RKO (cell line): Measurements from ENCODE around the gene MET.
"Not testable (repeated sequence)": the region's sequence is repeated elsewhere in the genome, so short reads cannot be mapped to it uniquely, and the experiment has no call there.

Experiments used
- DNase-seq: peaks from one replicate; pipeline ENCODE4 v3.0.0-alpha.2; 2016; ENCODE audit warnings: low spot score

MET gene

DNA sequence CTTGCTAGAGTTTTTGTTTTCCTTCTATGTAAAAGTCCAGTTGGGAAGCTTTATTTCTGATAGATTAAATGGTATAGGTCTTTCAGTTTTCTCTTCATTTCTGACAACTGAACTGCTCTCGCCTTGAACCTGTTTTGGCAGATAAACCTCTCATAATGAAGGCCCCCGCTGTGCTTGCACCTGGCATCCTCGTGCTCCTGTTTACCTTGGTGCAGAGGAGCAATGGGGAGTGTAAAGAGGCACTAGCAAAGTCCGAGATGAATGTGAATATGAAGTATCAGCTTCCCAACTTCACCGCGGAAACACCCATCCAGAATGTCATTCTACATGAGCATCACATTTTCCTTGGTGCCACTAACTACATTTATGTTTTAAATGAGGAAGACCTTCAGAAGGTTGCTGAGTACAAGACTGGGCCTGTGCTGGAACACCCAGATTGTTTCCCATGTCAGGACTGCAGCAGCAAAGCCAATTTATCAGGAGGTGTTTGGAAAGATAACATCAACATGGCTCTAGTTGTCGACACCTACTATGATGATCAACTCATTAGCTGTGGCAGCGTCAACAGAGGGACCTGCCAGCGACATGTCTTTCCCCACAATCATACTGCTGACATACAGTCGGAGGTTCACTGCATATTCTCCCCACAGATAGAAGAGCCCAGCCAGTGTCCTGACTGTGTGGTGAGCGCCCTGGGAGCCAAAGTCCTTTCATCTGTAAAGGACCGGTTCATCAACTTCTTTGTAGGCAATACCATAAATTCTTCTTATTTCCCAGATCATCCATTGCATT lies 27.1 kb downstream of the MET start:
- DNase-seq = no peak

DNA sequence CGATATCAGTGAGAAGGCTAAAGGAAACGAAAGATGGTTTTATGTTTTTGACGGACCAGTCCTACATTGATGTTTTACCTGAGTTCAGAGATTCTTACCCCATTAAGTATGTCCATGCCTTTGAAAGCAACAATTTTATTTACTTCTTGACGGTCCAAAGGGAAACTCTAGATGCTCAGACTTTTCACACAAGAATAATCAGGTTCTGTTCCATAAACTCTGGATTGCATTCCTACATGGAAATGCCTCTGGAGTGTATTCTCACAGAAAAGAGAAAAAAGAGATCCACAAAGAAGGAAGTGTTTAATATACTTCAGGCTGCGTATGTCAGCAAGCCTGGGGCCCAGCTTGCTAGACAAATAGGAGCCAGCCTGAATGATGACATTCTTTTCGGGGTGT lies 27.7 kb downstream of the MET start:
- no peak for DNase-seq

DNA sequence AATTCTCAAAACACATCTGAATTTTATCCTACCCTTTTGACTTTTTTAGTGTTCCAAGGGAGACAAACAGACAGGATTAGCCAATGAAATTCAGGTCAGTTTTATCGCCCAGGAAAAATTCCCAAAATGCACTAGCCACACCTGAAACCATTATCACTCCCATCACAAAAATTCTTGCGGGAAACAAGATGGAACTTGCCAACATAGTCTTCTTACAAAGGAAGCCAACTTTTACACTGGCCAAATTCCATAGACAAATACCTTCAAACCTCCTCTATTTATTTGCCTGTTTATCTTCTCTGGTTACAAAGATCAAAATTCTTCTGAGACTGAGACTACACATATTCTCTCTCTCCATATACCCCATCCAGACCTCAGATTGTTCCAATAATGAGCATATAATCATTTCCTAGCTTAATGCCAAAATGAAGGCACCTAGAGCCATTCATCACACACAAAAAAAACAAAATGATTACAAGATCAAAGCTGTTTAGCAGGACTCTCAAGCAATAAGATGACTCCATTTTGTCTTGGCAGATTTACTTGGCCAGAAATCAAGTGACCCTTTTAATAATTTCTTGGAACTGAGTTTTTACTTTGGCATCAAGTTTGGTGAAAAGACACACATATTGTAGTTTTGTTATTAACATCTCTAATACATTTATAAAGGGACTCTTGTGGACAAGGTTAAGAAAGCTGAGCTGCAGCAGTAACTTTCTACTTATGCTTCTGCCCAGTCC lies 30.2 kb downstream of the MET start:
- DNase-seq = no peak

DNA sequence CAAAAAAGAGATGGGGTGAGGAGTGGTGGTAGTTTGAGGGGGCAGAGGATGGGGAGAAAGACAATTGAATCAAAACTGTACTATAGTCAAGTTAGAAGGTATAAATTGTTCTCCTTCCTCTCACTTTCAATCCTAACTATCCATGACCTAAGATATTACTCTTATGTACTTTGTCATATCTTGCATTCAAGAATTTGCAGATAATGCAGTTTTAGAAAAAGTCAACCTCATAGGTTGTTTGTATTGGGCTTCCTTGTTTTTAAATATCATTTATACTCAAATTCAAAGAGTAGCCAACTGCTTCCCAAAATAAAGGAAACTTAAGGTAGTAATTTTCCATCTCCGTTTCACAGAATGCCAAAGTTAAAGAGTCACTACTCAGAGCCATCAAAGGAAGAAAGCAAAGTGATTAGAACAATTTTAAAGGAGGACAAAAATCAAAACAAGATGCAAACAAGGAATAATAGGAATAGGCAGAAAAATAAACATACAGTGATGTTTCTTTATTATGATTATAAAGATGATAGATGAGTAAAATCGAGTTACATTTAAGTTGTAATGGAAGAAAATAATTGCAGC lies 32.7 kb downstream of the MET start:
- no peak for DNase-seq

DNA sequence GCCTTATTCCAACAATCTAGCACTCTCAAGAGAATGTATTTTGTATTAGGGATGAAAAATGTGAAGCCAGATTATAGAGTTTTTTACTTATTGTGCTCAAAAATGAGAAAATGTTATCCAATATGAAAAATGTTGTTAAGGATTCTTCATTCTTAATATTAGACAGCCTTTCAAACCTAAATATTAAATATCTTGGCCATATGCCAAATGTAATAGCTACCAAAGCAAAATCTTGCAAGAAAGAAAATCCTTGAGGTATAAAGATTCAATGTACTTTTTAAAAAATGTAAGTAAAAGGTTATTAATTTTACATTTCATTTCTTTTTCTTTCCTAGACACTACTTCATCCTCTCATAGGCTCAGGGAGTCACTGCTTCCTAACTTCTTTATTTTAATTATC lies 33.4 kb downstream of the MET start:
- no peak for DNase-seq

DNA sequence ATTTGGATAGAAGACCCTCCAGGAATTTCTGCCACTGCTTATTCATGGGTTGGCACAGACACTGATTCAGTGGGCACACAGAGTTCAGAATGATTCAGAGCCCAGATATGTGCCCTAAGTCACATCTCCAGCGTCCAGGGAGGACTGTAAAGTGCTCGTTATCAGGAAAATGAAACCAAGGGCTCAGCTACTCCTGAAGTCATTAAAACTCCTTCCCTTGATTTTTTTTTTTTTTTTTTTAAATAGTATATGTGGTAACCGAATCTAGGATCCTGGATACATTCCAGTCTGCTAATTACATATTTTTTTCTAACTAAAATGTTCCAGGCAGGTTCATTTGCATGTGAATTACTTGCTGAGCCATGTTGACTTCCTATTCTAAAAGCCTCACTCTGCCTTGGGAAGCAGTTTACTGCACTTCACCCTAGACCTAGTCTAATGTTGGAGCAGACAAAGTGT lies 34.7 kb downstream of the MET start:
- DNase-seq = peak; percentile 85

DNA sequence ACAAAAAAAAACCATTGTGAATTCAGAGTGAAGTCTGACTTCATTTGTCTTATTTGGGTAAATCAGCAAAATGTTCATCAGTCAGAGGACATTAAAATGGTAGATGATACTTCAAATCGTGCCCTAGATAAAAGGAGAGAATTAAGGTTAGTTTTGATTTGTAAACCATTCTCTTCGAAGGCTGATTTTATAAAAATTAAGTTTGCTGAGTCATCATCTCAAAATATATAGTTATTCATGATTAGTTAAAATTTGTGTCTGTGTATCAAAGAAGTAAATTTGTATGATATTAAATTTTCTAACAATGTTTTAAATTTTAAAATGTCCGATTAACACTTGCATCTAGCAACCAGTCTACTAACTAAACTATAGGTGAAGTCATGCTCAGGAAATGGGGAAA lies 35.3 kb downstream of the MET start:
- DNase-seq = no peak

DNA sequence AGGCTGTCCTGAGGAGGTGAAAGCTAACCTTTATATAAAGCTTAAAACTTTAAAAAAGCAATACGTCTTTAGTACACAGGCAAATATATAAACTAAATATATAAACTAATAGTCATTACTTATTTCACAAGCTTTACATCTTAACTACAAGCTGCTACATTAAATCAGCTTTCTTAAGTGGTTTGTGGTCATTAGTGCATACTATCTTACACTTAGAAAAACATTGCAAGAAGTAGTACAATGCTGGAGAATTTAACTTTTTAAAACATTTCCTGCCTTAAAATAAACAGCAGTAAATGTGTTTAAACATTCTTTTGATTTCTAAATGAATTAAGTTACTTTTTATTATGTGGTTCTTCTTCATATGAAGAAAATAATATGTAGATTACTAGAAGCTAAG lies 36.3 kb downstream of the MET start:
- no peak for DNase-seq

DNA sequence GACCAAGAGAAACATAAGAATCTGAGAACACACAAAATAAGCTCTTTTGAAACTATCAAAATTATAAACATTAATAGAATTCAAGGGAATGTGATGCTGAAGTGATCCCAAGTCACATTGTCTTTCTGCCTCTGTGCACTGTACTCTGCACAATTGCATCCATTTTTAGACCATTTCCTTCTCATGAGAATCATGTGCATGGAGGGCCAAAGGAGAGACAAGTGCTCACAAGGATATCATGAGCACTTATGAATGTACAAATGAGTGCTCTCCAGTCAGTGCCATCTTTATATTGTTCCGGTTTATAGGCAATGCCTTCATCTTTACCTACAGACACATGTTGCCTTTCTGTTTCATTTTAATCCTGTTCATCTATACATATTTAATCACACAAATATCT lies 36.9 kb downstream of the MET start:
- DNase-seq = no peak

DNA sequence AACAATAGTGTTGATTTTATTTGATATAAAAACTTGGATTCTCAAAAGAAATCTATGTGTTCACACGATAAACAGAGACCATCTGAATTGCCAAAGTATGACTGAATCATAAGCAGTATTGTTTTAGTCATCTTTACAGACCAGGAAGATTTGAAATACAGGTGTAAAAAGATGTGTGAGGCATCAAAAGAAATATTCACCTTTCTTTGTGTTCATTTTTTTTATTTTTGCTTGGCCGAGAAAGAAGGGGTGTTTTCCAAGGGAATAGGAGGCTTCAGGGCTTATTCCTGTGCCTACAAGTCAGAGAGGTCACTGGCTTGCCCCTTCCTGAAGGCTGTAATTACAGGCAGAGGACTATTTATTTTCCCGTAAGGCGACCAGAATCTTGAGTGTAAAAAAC lies 37.3 kb downstream of the MET start:
- DNase-seq = no peak

DNA sequence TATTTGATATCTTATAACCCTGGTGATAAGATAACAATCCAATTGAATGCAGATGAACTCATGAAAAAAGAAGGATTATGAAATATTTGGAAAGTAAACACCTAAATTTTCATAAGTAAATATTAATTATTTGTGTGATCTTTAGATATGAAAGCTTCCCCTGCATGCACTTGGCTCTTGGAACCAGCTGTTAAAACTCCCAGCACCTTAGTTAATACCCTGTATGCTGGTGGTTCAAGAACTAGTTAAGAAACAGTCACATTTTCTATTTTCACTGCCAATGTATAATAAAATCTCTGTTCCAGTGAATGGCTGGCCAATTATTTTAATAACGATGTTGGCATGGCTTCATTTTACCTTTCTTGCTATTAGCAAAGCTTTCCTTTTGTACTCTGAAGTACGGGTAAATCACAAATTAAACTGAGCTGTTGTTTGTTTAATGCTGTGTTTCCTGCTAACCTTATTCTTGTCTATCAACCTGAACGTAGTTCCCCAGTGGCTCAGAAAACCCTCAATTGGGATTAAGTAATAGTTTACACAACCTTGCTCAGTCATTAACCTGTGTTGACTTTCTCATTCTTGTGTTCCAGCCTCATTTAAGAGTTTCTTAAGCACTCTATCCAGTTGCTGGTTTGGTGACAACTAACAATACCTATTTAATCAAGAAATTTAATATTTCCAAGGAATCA lies 38.9 kb downstream of the MET start:
- DNase-seq = no peak

DNA sequence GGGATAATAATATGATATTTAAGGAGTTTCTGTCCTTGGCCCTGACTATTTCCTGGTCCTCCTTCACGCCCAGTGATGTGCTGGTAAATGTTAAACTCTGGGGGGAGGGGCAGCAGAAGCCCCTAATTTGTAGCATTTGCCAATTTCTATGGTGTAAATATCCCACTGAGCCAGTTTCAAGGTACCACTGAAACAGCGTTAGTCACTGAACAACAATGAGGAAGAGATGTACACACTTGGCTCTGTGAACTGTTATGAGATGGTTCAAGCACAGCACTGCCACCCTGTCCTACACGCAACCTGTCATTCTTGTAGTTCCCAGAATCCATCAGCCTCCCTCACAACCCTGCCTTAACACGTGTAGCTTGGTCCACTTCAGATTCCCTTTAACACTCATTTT lies 39.8 kb downstream of the MET start:
- no peak for DNase-seq

DNA sequence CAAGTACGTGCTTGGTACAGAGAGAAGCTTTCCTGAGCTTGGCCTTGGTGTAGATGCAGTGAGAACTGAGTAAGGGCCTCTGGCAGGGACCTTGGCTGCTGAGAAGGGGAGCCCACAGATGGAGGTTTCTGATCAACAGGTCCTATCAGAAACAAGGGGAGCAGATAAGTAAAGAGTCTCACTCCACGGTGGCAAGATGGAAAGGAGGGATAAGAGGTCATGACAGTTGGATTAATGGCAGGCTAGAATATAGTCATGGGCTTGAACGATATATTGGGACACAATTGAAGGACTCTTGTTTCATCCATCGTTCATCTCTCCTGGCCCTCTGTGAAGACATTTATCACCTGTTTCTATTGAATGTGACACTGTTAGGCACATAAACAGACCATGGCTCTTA lies 41.5 kb downstream of the MET start:
- DNase-seq = no peak

DNA sequence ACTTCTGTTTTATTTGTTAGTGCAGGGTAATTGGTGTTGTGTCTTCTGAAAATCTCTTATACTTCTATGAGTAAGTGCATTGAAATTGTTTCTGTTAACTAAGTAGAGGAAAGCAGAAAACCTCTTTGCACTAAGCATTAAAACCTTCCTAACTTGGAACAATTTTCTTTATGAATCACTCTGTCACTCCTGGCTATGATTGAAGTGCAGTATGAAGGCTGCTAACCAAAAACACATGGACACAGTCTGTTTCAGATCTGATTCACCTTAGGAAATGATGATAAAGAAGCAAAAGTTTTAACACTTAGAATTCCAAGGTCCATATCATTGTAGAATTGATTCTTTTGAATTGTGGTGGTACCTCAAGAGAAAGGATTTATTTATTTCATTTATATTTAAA lies 41.9 kb downstream of the MET start:
- peak; percentile 49 for DNase-seq

DNA sequence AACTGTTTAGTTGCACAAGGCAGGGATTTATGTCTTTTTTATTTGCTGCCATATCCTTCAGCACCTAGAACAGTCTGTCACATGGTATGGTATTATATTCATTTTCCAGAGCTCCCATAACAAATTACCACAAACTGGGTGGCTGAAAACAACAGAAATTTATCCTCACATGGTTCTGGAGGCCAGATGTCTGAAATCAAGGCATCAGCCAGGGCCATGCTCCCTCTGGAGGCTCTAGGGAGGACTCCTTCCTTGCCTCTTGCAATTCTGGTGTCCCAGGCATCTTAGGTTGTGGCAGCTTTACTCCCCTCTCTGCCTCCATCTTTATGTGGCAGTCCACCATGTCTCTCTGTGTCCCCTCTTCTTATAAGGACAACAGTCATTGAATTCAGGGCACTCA lies 43.1 kb downstream of the MET start:
- DNase-seq = no peak

DNA sequence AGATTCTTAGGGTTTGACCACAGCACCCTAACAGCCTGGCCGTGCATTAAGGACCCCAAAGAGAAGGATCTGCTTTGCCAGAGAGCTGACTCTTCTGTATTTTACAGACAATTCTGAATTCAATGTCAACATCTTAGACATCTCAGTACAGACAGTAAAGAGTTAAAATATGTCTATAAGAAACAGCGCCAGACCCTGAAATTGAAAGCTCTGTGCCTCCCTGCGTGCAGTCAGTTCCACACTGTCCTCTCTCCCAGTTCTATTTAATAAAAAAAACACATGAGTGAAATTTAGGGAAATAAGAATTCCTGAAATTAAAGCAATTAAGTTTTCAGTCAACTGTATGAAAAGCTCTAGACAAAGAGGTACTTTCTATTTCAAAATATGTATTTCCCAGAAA lies 45.1 kb downstream of the MET start:
- DNase-seq = peak; percentile 7

DNA sequence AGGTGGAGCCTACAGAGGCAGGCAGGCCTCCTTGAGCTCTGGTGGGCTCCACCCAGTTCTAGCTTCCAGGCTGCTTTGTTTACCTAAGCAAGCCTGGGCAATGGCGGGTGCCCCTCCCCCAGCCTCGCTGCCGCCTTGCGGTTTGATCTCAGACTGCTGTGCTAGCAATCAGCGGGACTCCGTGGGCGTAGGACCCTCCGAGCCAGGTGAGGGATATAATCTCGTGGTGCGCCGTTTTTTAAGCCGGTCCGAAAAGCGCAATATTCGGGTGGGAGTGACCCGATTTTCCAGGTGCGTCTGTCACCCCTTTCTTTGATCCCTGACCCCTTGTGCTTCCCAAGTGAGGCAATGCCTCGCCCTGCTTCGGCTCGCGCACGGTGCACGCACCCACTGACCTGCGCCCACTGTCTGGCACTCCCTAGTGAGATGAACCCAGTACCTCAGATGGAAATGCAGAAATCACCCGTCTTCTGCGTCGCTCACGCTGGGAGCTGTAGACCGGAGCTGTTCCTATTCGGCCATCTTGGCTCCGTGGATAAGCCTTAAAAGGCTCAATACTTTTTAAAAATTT lies 52.0 kb downstream of the MET start:
- not testable (repeated sequence) for DNase-seq

DNA sequence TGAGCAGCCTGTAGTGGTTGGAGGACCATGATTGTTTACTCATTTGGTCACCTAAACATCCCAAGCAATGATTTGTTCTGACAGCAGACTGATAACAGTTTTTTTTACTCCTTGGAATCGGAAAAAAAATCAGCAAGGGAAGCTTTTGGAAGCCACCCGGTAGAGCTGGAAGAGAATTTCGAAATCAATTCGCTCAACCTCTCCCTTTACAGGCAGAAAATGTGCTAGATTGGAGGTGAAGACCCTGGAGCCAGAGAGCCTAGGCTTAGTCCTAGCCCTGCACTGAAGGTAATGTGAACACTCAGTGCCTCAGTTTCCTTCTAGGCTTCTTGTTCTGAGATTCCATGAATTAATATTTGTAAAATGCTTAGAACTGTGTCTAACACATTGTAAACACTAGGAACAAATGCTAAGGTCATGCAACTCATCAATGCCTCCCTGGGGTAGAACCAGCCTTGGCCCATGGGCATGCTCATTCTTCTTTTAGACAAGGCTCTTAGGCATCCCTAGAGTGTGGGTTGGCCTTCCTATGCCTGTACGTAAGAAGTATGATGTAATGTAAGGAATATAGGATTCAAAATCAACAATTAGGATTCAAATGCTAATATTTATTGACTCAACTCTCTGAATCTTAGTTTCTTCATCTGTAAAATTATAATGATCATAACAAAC lies 52.7 kb downstream of the MET start:
- DNase-seq = no peak

DNA sequence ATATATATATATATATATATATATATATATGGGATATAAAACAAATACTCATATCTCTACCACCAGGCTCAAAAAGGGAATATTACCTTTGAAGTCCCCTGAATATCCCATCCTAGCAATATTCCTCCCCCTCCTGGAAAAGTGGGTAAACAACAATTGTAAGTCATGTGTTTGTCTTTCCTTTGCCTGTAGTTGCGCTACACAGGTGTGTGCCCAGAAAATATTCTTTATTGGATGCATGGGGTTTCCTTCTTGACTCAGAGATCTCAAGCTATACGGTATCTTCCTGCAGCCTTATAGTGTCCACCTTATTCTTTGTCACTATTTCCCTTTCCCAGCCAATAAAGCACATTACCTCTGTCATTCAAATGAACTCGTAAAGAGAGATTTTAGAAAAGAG lies 54.2 kb downstream of the MET start:
- peak; percentile 31 for DNase-seq

DNA sequence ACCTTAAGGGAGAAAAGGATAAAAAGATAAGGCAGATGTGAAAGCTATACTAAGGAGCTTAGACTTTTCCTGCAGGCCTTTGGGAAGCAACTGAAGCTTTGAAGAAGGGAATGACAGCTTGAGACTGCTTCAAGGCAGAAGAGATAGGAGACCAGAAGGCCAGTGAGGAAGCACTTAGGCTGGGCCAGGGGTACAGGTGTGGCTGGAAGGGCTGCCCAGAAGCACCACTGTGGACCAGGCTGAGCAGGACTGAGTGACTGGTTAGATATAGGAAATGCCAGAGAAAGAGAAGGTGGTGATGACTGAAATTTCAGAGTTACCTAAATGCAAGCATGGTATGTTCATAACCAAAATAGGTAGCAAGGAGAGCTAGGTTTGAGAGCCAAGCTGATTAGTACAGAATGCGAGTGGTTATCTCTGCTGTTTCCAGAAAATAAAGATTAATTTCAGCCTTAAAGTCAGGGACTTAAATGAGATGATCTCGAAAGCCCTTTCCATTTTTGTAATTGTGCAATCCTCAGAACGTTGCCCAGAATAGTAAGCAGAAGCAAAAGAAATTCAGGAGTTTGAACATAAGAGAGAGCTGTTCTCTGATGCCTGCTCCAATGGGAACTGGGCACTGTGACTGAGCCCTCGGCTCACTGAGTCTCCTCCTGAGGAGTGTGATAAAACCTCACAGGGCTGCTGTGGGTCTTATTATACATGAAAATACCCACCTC lies 54.9 kb downstream of the MET start:
- DNase-seq = no peak

DNA sequence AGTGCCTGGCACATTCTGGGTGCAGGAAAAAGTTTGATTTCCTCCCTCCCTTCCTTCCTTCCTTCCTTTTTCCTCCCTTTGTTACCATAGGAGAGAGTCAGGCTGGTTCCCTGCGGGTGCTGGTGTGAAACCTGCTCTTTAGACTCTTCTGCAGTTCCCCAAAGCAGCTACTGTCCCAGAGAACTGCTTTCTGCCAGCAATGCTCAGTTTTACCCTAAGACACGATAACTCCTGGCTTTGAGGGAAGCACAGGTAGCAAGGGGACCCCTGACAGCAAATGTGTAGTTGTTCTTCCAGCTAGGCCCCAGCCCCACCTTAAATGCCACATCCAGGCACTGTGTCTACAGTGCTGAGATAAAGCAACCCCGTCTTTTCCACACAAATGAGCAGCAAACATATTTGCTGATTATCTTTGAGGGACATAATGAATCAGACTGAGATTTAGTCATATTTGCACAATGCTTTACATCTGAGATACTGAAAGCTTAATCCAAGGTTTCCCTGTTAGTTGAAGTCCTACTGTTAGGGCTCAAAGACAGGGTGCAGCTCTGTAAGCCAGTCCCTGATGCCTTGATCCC lies 55.5 kb downstream of the MET start:
- DNase-seq = no peak
